Loucy (cell line): Measurements from ENCODE around the gene GTF2IRD1.

Experiments used
- H2AFZ ChIP-seq: fragments of 200-600 bp; sonication (generic); 2 replicates; pipeline ENCODE4 v1.6.0; 2016; ENCODE audit warnings: antibody characterized with exemption, mild to moderate bottlenecking, low read length, moderate library complexity
- H3F3A ChIP-seq: fragments of 200-600 bp; 2 replicates; pipeline ENCODE4 v1.6.0; 2016; ENCODE audit warnings: antibody characterized with exemption, low read depth, mild to moderate bottlenecking
- H3K27me3 ChIP-seq: fragments of 200-600 bp; sonication (generic); 2 replicates; pipeline ENCODE4 v1.6.1; 2014; ENCODE audit warnings: low read length, mild to moderate bottlenecking; ENCODE audit not compliant: insufficient read depth, poor library complexity, severe bottlenecking
- H3K36me3 ChIP-seq: fragments of 200-600 bp; sonication (generic); 2 replicates; pipeline ENCODE4 v1.6.1; 2016; ENCODE audit warnings: low read length; ENCODE audit not compliant: insufficient read depth
- H3K4me1 ChIP-seq: fragments of 200-600 bp; sonication (generic); 2 replicates; pipeline ENCODE4 v1.5.1; 2014; ENCODE audit warnings: low read length, mild to moderate bottlenecking; ENCODE audit not compliant: insufficient read depth, poor library complexity, severe bottlenecking
- H3K4me2 ChIP-seq: fragments of 200-600 bp; sonication (generic); 2 replicates; pipeline ENCODE4 v1.6.0; 2014; ENCODE audit warnings: antibody characterized with exemption, low read length, low read depth, mild to moderate bottlenecking; ENCODE audit not compliant: poor library complexity, severe bottlenecking
- H3K4me3 ChIP-seq: fragments of 200-600 bp; sonication (generic); 2 replicates; pipeline ENCODE4 v1.5.1; 2014; ENCODE audit warnings: low read length, mild to moderate bottlenecking, mixed read lengths; ENCODE audit not compliant: poor library complexity, severe bottlenecking
- H3K79me2 ChIP-seq: fragments of 200-600 bp; sonication (generic); 2 replicates; pipeline ENCODE4 v1.6.1; 2014; ENCODE audit warnings: low read length; ENCODE audit not compliant: insufficient read depth
- H3K9ac ChIP-seq: fragments of 200-600 bp; sonication (generic); 2 replicates; pipeline ENCODE4 v1.6.0; 2014; ENCODE audit warnings: mild to moderate bottlenecking, low read depth, low read length, moderate library complexity; ENCODE audit not compliant: poor library complexity, severe bottlenecking
- H3K9me2 ChIP-seq: fragments of 200-600 bp; sonication (generic); replicated peaks from 2 replicates; pipeline ENCODE4 v1.6.1; 2016; ENCODE audit warnings: low read depth, low read length, mixed read lengths
- H3K9me3 ChIP-seq: fragments of 200-600 bp; sonication (generic); 2 replicates; pipeline ENCODE4 v1.6.1; 2014; ENCODE audit warnings: mild to moderate bottlenecking, antibody characterized with exemption, low read length, low read depth; ENCODE audit not compliant: insufficient read depth
- H4K20me1 ChIP-seq: fragments of 200-600 bp; sonication (generic); 2 replicates; pipeline ENCODE4 v1.6.0; 2014; ENCODE audit warnings: antibody characterized with exemption, low read length, mild to moderate bottlenecking; ENCODE audit not compliant: insufficient read depth, poor library complexity, severe bottlenecking
- CTCF ChIP-seq: fragments of 200-600 bp; sonication (generic); conservative IDR thresholded peaks from 2 replicates; pipeline ENCODE4 v1.5.1; 2014; ENCODE audit warnings: mild to moderate bottlenecking, antibody characterized with exemption, low read length
- EZH2phosphoT487 ChIP-seq: fragments of 200-600 bp; IDR thresholded peaks from 2 replicates; pipeline ENCODE4 v1.6.1; 2018; ENCODE audit warnings: antibody characterized with exemption, mild to moderate bottlenecking, moderate library complexity, borderline replicate concordance

GTF2IRD1 gene

GRCh38 chr7:74514131-74514591 lies 60.5 kb downstream of the GTF2IRD1 start:
- H3K9me3 ChIP-seq = no peaks in the 10 kb centered on the region
- H3K4me1 ChIP-seq = no peaks in the 10 kb centered on the region
- H3K9me2 ChIP-seq = no peaks in the 10 kb centered on the region
- no peak overlapping the region for H2AFZ ChIP-seq
- H3K4me3 ChIP-seq = no peak overlapping the region
- no peaks in the 10 kb centered on the region for H3F3A ChIP-seq
- no peaks in the 10 kb centered on the region for H3K27me3 ChIP-seq
- H3K79me2 ChIP-seq = no peaks in the 10 kb centered on the region
- H3K9ac ChIP-seq = no peak overlapping the region
- no peaks in the 10 kb centered on the region; the same call in 1 of the 2 replicates for H3K36me3 ChIP-seq
- TF ChIP-seq EZH2phosphoT487 (no peak), CTCF (no peak)
- H4K20me1 ChIP-seq = no peaks in the 10 kb centered on the region
- no peak overlapping the region for H3K4me2 ChIP-seq

GRCh38 chr7:74515276-74515675 lies 61.6 kb downstream of the GTF2IRD1 start:
- Histone ChIP-seq H3K27me3 (no peaks in the 10 kb centered on the region), H3K4me1 (no peaks in the 10 kb centered on the region), H2AFZ (no peak overlapping the region), H3K9me3 (no peaks in the 10 kb centered on the region; the same call in 1 of the 2 replicates), H3F3A (no peaks in the 10 kb centered on the region), H3K36me3 (no peaks in the 10 kb centered on the region; the same call in 1 of the 2 replicates), H3K4me3 (no peak overlapping the region), H3K79me2 (no peaks in the 10 kb centered on the region), H3K9ac (no peak overlapping the region), H3K4me2 (no peak overlapping the region), H3K9me2 (no peaks in the 10 kb centered on the region), H4K20me1 (no peaks in the 10 kb centered on the region)
- TF ChIP-seq CTCF (no peak), EZH2phosphoT487 (no peak)

- TF ChIP-seq EZH2phosphoT487 (no peak), CTCF (no peak)
- Histone ChIP-seq H3K27me3 (no peaks in the 10 kb centered on the region), H2AFZ (no peak overlapping the region), H4K20me1 (no peaks in the 10 kb centered on the region), H3K4me1 (no peaks in the 10 kb centered on the region), H3K79me2 (no peaks in the 10 kb centered on the region), H3K4me2 (no peak overlapping the region), H3K4me3 (no peak overlapping the region), H3K9ac (no peak overlapping the region), H3K9me3 (no peaks in the 10 kb centered on the region; the same call in 1 of the 2 replicates), H3K36me3 (no peaks in the 10 kb centered on the region; the same call in 1 of the 2 replicates), H3K9me2 (no peaks in the 10 kb centered on the region), H3F3A (no peaks in the 10 kb centered on the region)
Observed at GRCh38 chr7:74516214-74516613, 62.5 kb downstream of the GTF2IRD1 start.
